H9 (cell line): ENCODE results near the gene MASP2. TPM values are rescaled to one million over a fixed set of nuclear protein-coding genes. Genes with fewer than 3 reads are reported as not detected.

Source experiments
- DNase-seq: peaks from one replicate; pipeline ENCODE4 v3.0.0-alpha.2; 2017
- H2AFZ ChIP-seq: one replicate; pipeline ENCODE4 v1.6.1; 2013; ENCODE audit warnings: mild to moderate bottlenecking, low read length, control low read depth, moderate library complexity
- H2AK5ac ChIP-seq: 2 replicates; pipeline ENCODE4 v1.6.1; 2013; ENCODE audit warnings: low read length, control low read depth, mixed read lengths; ENCODE audit not compliant: insufficient read length
- H2BK120ac ChIP-seq: one replicate; pipeline ENCODE4 v1.6.1; 2013; ENCODE audit warnings: low read depth, mild to moderate bottlenecking, low read length, control low read depth, inconsistent platforms; ENCODE audit not compliant: poor library complexity, severe bottlenecking
- H2BK12ac ChIP-seq: 2 replicates; pipeline ENCODE4 v1.6.1; 2013; ENCODE audit warnings: low read length, control low read depth, mixed read lengths, low read depth; ENCODE audit not compliant: insufficient read length
- H2BK15ac ChIP-seq: 2 replicates; pipeline ENCODE4 v1.6.1; 2013; ENCODE audit warnings: low read depth, low read length, control low read depth
- H2BK20ac ChIP-seq: one replicate; pipeline ENCODE4 v1.6.1; 2013; ENCODE audit warnings: low read depth, mild to moderate bottlenecking, low read length, control low read depth, inconsistent platforms; ENCODE audit not compliant: poor library complexity, severe bottlenecking
- H2BK5ac ChIP-seq: 2 replicates; pipeline ENCODE4 v1.6.1; 2013; ENCODE audit warnings: low read length, control low read depth, mixed read lengths; ENCODE audit not compliant: insufficient read length
- H3K14ac ChIP-seq: 2 replicates; pipeline ENCODE4 v1.6.1; 2013; ENCODE audit warnings: low read length, control low read depth; ENCODE audit not compliant: insufficient read depth
- H3K18ac ChIP-seq: 2 replicates; pipeline ENCODE4 v1.6.1; 2013; ENCODE audit warnings: low read depth, mild to moderate bottlenecking, mixed read lengths, low read length, control low read depth; ENCODE audit not compliant: insufficient read length
- H3K23ac ChIP-seq: 2 replicates; pipeline ENCODE4 v1.6.1; 2013; ENCODE audit warnings: low read length, control low read depth, mixed read lengths, low read depth; ENCODE audit not compliant: insufficient read length
- H3K23me2 ChIP-seq: 2 replicates; pipeline ENCODE4 v1.6.1; 2013; ENCODE audit warnings: low read depth, mild to moderate bottlenecking, mixed read lengths, low read length, control low read depth; ENCODE audit not compliant: insufficient read length, poor library complexity, severe bottlenecking
- H3K27ac ChIP-seq: 2 replicates; pipeline ENCODE4 v1.5.1; 2013; ENCODE audit warnings: low read length, control low read depth, mixed read lengths, low read depth; ENCODE audit not compliant: insufficient read length
- H3K27me3 ChIP-seq: 2 replicates; pipeline ENCODE4 v1.6.1; 2013; ENCODE audit warnings: low read length, control low read depth, inconsistent platforms; ENCODE audit not compliant: insufficient read depth
- H3K4ac ChIP-seq: 2 replicates; pipeline ENCODE4 v1.6.1; 2013; ENCODE audit warnings: low read depth, mild to moderate bottlenecking, control low read depth, inconsistent platforms, low read length, moderate library complexity
- H3K4me1 ChIP-seq: 2 replicates; pipeline ENCODE4 v1.6.1; 2013; ENCODE audit warnings: low read length, control low read depth, inconsistent platforms; ENCODE audit not compliant: insufficient read depth
- H3K4me2 ChIP-seq: 2 replicates; pipeline ENCODE4 v1.6.1; 2013; ENCODE audit warnings: low read length, control low read depth, mixed read lengths; ENCODE audit not compliant: insufficient read length, insufficient read depth
- H3K56ac ChIP-seq: 2 replicates; pipeline ENCODE4 v1.6.1; 2013; ENCODE audit warnings: low read depth, mild to moderate bottlenecking, mixed read lengths, low read length, control low read depth; ENCODE audit not compliant: insufficient read length
- H3K79me1 ChIP-seq: 2 replicates; pipeline ENCODE4 v1.6.1; 2013; ENCODE audit warnings: low read depth, mild to moderate bottlenecking, moderate library complexity, low read length, control low read depth, inconsistent platforms; ENCODE audit not compliant: insufficient read depth, poor library complexity, severe bottlenecking
- H3K79me2 ChIP-seq: 2 replicates; pipeline ENCODE4 v1.6.1; 2013; ENCODE audit warnings: low read length, control low read depth, inconsistent platforms; ENCODE audit not compliant: insufficient read depth
- H3K9ac ChIP-seq: 2 replicates; pipeline ENCODE4 v1.6.1; 2013; ENCODE audit warnings: low read length, control low read depth, mixed read lengths; ENCODE audit not compliant: insufficient read length; ENCODE audit errors: extremely low read depth
- H3K9me3 ChIP-seq: one replicate; pipeline ENCODE4 v1.6.1; 2013; ENCODE audit warnings: low read depth, low read length, inconsistent platforms; ENCODE audit not compliant: control insufficient read depth
- H3T11ph ChIP-seq: one replicate; pipeline ENCODE4 v1.6.1; 2013; ENCODE audit warnings: mild to moderate bottlenecking, low read length, control low read depth, inconsistent platforms
- H4K20me1 ChIP-seq: one replicate; pipeline ENCODE4 v1.6.1; 2013; ENCODE audit not compliant: control insufficient read depth, insufficient read length, insufficient read depth
- H4K5ac ChIP-seq: 2 replicates; pipeline ENCODE4 v1.6.1; 2013; ENCODE audit warnings: low read depth, mild to moderate bottlenecking, mixed read lengths, low read length, control low read depth; ENCODE audit not compliant: insufficient read length
- H4K8ac ChIP-seq: replicated peaks from 2 replicates; pipeline ENCODE4 v1.6.1; 2013; ENCODE audit warnings: low read length, control low read depth, mixed read lengths, low read depth; ENCODE audit not compliant: insufficient read length
- H4K91ac ChIP-seq: 2 replicates; pipeline ENCODE4 v1.6.1; 2013; ENCODE audit warnings: low read depth, mild to moderate bottlenecking, moderate library complexity, mixed read lengths, low read length, control low read depth; ENCODE audit not compliant: insufficient read length
- H3K27ac Mint-ChIP-seq, 3 experiments: 2 replicates in 2 of 3; 3 replicates in 1 of 3; pipeline ENCODE4 v1.8.0; 2020 to 2021; ENCODE audit warnings: mixed read lengths in 3 of 3, mild to moderate bottlenecking in 1 of 3, moderate library complexity in 1 of 3
- H3K27me3 Mint-ChIP-seq: 2 replicates; pipeline ENCODE4 v1.8.0; 2021; ENCODE audit warnings: low read depth, mild to moderate bottlenecking, moderate library complexity, mixed read lengths
- H3K36me3 Mint-ChIP-seq, 3 experiments: 2 replicates in 2 of 3; 3 replicates in 1 of 3; pipeline ENCODE4 v1.8.0; 2020 to 2021; ENCODE audit warnings: low read depth in 3 of 3, mixed read lengths in 3 of 3; ENCODE audit not compliant: insufficient read depth in 1 of 3
- H3K4me1 Mint-ChIP-seq, 2 experiments: 2 replicates each; pipeline ENCODE4 v1.8.0; 2020; ENCODE audit warnings: mixed read lengths in 2 of 2
- H3K4me3 Mint-ChIP-seq, 2 experiments: 2 replicates in 1 of 2; 3 replicates in 1 of 2; pipeline ENCODE4 v1.8.0; 2020 to 2021; ENCODE audit warnings: mild to moderate bottlenecking in 2 of 2, mixed read lengths in 2 of 2, moderate library complexity in 1 of 2
- H3K9me3 Mint-ChIP-seq, 2 experiments: 2 replicates in 1 of 2; 3 replicates in 1 of 2; pipeline ENCODE4 v1.8.0; 2020; ENCODE audit warnings: mild to moderate bottlenecking in 2 of 2, mixed read lengths in 2 of 2, moderate library complexity in 1 of 2
- WGBS: extraction: QIAGEN DNeasy Blood & Tissue Kit; methylation state at CpG from one replicate; pipeline ENCODE4 v1.1.7; 2013; ENCODE audit warnings: missing lambda C conversion rate, low lambda C conversion rate, mixed read lengths; ENCODE audit not compliant: insufficient read length; ENCODE audit errors: extremely low coverage; 5-methylcytosine and 5-hydroxymethylcytosine counted together
- total RNA-seq: library from RNA; stranded (reverse); gene quantifications from 2 replicates; pipeline ENCODE4 v1.2.1, GENCODE V29; 2021
- TF ChIP-seq, protein P1 (sequence below): fragments of 200-600 bp; sonication (generic); conservative IDR thresholded peaks from 3 replicates; pipeline ENCODE4 v1.8.0; 2021; ENCODE audit warnings: antibody characterized with exemption, mild to moderate bottlenecking

MASP2 gene
- total RNA-seq, 1 experiment from 2014 or later: 0.46 TPM

DNA sequence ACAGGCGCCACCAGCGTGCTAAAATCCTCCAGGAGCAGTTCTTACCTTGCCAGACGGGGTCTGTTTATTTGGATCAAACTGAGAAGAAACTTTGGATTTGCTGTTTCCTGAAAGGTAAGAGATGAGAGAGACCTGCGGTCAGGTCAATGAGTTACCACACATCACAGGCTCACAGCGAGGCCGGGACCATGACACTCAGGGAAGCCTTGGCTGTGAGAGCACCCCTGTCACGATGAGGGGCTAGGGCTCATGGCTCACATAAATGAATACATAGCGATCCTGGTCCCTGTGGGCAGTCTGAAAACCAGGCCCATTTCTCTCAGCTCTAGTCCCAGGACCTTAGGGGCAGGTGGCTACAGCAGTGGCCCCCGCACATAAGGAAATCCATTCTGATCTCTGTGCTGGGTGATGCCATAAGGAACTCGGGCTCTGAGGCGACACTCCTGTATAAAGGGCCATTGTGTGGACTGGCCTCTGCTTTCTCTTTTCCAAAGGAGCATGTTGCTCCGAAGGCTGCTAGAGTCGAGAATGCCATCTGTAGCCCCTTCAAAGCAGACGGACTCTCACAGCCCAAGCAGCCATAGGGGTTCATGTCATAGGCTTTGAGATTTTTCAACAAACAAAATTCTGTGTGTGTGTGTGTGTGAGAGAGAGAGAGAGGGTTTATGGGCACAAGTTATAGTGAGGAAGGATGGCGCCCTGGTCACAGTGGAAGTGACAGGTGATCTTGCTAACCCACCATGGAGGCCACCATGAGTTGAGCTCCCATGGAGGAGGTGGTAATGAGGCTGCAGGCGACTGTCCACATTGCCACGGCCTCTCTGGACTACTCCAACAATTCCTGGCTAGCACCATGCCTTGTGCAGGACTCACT, 21.8 kb upstream of the MASP2 start:
- peak overlapping the region in 1 of 3 experiments; percentile 46; a peak in 2 of 7 replicates for H3K27ac Mint-ChIP-seq
- TF ChIP-seq, protein P1, sequence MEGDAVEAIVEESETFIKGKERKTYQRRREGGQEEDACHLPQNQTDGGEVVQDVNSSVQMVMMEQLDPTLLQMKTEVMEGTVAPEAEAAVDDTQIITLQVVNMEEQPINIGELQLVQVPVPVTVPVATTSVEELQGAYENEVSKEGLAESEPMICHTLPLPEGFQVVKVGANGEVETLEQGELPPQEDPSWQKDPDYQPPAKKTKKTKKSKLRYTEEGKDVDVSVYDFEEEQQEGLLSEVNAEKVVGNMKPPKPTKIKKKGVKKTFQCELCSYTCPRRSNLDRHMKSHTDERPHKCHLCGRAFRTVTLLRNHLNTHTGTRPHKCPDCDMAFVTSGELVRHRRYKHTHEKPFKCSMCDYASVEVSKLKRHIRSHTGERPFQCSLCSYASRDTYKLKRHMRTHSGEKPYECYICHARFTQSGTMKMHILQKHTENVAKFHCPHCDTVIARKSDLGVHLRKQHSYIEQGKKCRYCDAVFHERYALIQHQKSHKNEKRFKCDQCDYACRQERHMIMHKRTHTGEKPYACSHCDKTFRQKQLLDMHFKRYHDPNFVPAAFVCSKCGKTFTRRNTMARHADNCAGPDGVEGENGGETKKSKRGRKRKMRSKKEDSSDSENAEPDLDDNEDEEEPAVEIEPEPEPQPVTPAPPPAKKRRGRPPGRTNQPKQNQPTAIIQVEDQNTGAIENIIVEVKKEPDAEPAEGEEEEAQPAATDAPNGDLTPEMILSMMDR: no peak
- Histone ChIP-seq H3K14ac (no peak overlapping the region), H3K18ac (no peak overlapping the region), H4K5ac (no peak overlapping the region), H3K9me3 (no peaks in the 10 kb centered on the region), H3K23me2 (no peaks in the 10 kb centered on the region), H3K23ac (no peak overlapping the region), H3K4me2 (no peak overlapping the region), H3K79me1 (no peaks in the 10 kb centered on the region), H3K27ac (no peak overlapping the region), H3K56ac (no peak overlapping the region), H4K8ac (no peak overlapping the region), H2AFZ (no peak overlapping the region), H2BK5ac (no peak overlapping the region), H3T11ph (no peak overlapping the region), H2BK120ac (no peak overlapping the region), H2BK15ac (no peak overlapping the region), H3K9ac (no peak overlapping the region), H2BK12ac (no peak overlapping the region), H3K27me3 (no peaks in the 10 kb centered on the region), H3K4me1 (no peaks in the 10 kb centered on the region), H3K4ac (no peak overlapping the region), H2AK5ac (no peak overlapping the region), H3K79me2 (no peaks in the 10 kb centered on the region), H2BK20ac (no peak overlapping the region), H4K20me1 (no peaks in the 10 kb centered on the region), H4K91ac (no peak overlapping the region)
- no peak for DNase-seq
- no peak overlapping the region for H3K4me3 Mint-ChIP-seq
- peaks cover 2 to 5% of the 10 kb centered on the region in 2 experiments; a peak in 1 of 4 replicates for H3K4me1 Mint-ChIP-seq
- H3K36me3 Mint-ChIP-seq: peaks cover 52 to 88% (median 79%) of the 10 kb centered on the region in 3 experiments
- H3K27me3 Mint-ChIP-seq: no peaks in the 10 kb centered on the region
- no peaks in the 10 kb centered on the region for H3K9me3 Mint-ChIP-seq
- WGBS: no CpG with 5 or more reads among the region's 17 CpGs
